H9 (cell line): ENCODE results near the gene NAMPT. TPM values are rescaled to one million over a fixed set of nuclear protein-coding genes. Genes with fewer than 3 reads are reported as not detected.

Experiments
- DNase-seq: peaks from one replicate; pipeline ENCODE4 v3.0.0-alpha.2; 2017
- H2AFZ ChIP-seq: one replicate; pipeline ENCODE4 v1.6.1; 2013; ENCODE audit warnings: mild to moderate bottlenecking, low read length, control low read depth, moderate library complexity
- H2AK5ac ChIP-seq: 2 replicates; pipeline ENCODE4 v1.6.1; 2013; ENCODE audit warnings: low read length, control low read depth, mixed read lengths; ENCODE audit not compliant: insufficient read length
- H2BK120ac ChIP-seq: one replicate; pipeline ENCODE4 v1.6.1; 2013; ENCODE audit warnings: low read depth, mild to moderate bottlenecking, low read length, control low read depth, inconsistent platforms; ENCODE audit not compliant: poor library complexity, severe bottlenecking
- H2BK12ac ChIP-seq: 2 replicates; pipeline ENCODE4 v1.6.1; 2013; ENCODE audit warnings: low read length, control low read depth, mixed read lengths, low read depth; ENCODE audit not compliant: insufficient read length
- H2BK15ac ChIP-seq: 2 replicates; pipeline ENCODE4 v1.6.1; 2013; ENCODE audit warnings: low read depth, low read length, control low read depth
- H2BK20ac ChIP-seq: one replicate; pipeline ENCODE4 v1.6.1; 2013; ENCODE audit warnings: low read depth, mild to moderate bottlenecking, low read length, control low read depth, inconsistent platforms; ENCODE audit not compliant: poor library complexity, severe bottlenecking
- H2BK5ac ChIP-seq: 2 replicates; pipeline ENCODE4 v1.6.1; 2013; ENCODE audit warnings: low read length, control low read depth, mixed read lengths; ENCODE audit not compliant: insufficient read length
- H3K14ac ChIP-seq: 2 replicates; pipeline ENCODE4 v1.6.1; 2013; ENCODE audit warnings: low read length, control low read depth; ENCODE audit not compliant: insufficient read depth
- H3K18ac ChIP-seq: 2 replicates; pipeline ENCODE4 v1.6.1; 2013; ENCODE audit warnings: low read depth, mild to moderate bottlenecking, mixed read lengths, low read length, control low read depth; ENCODE audit not compliant: insufficient read length
- H3K23ac ChIP-seq: 2 replicates; pipeline ENCODE4 v1.6.1; 2013; ENCODE audit warnings: low read length, control low read depth, mixed read lengths, low read depth; ENCODE audit not compliant: insufficient read length
- H3K23me2 ChIP-seq: 2 replicates; pipeline ENCODE4 v1.6.1; 2013; ENCODE audit warnings: low read depth, mild to moderate bottlenecking, mixed read lengths, low read length, control low read depth; ENCODE audit not compliant: insufficient read length, poor library complexity, severe bottlenecking
- H3K27ac ChIP-seq: 2 replicates; pipeline ENCODE4 v1.5.1; 2013; ENCODE audit warnings: low read length, control low read depth, mixed read lengths, low read depth; ENCODE audit not compliant: insufficient read length
- H3K27me3 ChIP-seq: 2 replicates; pipeline ENCODE4 v1.6.1; 2013; ENCODE audit warnings: low read length, control low read depth, inconsistent platforms; ENCODE audit not compliant: insufficient read depth
- H3K4ac ChIP-seq: 2 replicates; pipeline ENCODE4 v1.6.1; 2013; ENCODE audit warnings: low read depth, mild to moderate bottlenecking, control low read depth, inconsistent platforms, low read length, moderate library complexity
- H3K4me1 ChIP-seq: 2 replicates; pipeline ENCODE4 v1.6.1; 2013; ENCODE audit warnings: low read length, control low read depth, inconsistent platforms; ENCODE audit not compliant: insufficient read depth
- H3K4me2 ChIP-seq: 2 replicates; pipeline ENCODE4 v1.6.1; 2013; ENCODE audit warnings: low read length, control low read depth, mixed read lengths; ENCODE audit not compliant: insufficient read length, insufficient read depth
- H3K56ac ChIP-seq: 2 replicates; pipeline ENCODE4 v1.6.1; 2013; ENCODE audit warnings: low read depth, mild to moderate bottlenecking, mixed read lengths, low read length, control low read depth; ENCODE audit not compliant: insufficient read length
- H3K79me1 ChIP-seq: 2 replicates; pipeline ENCODE4 v1.6.1; 2013; ENCODE audit warnings: low read depth, mild to moderate bottlenecking, moderate library complexity, low read length, control low read depth, inconsistent platforms; ENCODE audit not compliant: insufficient read depth, poor library complexity, severe bottlenecking
- H3K79me2 ChIP-seq: 2 replicates; pipeline ENCODE4 v1.6.1; 2013; ENCODE audit warnings: low read length, control low read depth, inconsistent platforms; ENCODE audit not compliant: insufficient read depth
- H3K9ac ChIP-seq: 2 replicates; pipeline ENCODE4 v1.6.1; 2013; ENCODE audit warnings: low read length, control low read depth, mixed read lengths; ENCODE audit not compliant: insufficient read length; ENCODE audit errors: extremely low read depth
- H3K9me3 ChIP-seq: one replicate; pipeline ENCODE4 v1.6.1; 2013; ENCODE audit warnings: low read depth, low read length, inconsistent platforms; ENCODE audit not compliant: control insufficient read depth
- H3T11ph ChIP-seq: one replicate; pipeline ENCODE4 v1.6.1; 2013; ENCODE audit warnings: mild to moderate bottlenecking, low read length, control low read depth, inconsistent platforms
- H4K20me1 ChIP-seq: one replicate; pipeline ENCODE4 v1.6.1; 2013; ENCODE audit not compliant: control insufficient read depth, insufficient read length, insufficient read depth
- H4K5ac ChIP-seq: 2 replicates; pipeline ENCODE4 v1.6.1; 2013; ENCODE audit warnings: low read depth, mild to moderate bottlenecking, mixed read lengths, low read length, control low read depth; ENCODE audit not compliant: insufficient read length
- H4K8ac ChIP-seq: replicated peaks from 2 replicates; pipeline ENCODE4 v1.6.1; 2013; ENCODE audit warnings: low read length, control low read depth, mixed read lengths, low read depth; ENCODE audit not compliant: insufficient read length
- H4K91ac ChIP-seq: 2 replicates; pipeline ENCODE4 v1.6.1; 2013; ENCODE audit warnings: low read depth, mild to moderate bottlenecking, moderate library complexity, mixed read lengths, low read length, control low read depth; ENCODE audit not compliant: insufficient read length
- H3K27ac Mint-ChIP-seq, 3 experiments: 2 replicates in 2 of 3; 3 replicates in 1 of 3; pipeline ENCODE4 v1.8.0; 2020 to 2021; ENCODE audit warnings: mixed read lengths in 3 of 3, mild to moderate bottlenecking in 1 of 3, moderate library complexity in 1 of 3
- H3K27me3 Mint-ChIP-seq: 2 replicates; pipeline ENCODE4 v1.8.0; 2021; ENCODE audit warnings: low read depth, mild to moderate bottlenecking, moderate library complexity, mixed read lengths
- H3K36me3 Mint-ChIP-seq, 3 experiments: 2 replicates in 2 of 3; 3 replicates in 1 of 3; pipeline ENCODE4 v1.8.0; 2020 to 2021; ENCODE audit warnings: low read depth in 3 of 3, mixed read lengths in 3 of 3; ENCODE audit not compliant: insufficient read depth in 1 of 3
- H3K4me1 Mint-ChIP-seq, 2 experiments: 2 replicates each; pipeline ENCODE4 v1.8.0; 2020; ENCODE audit warnings: mixed read lengths in 2 of 2
- H3K4me3 Mint-ChIP-seq, 2 experiments: 2 replicates in 1 of 2; 3 replicates in 1 of 2; pipeline ENCODE4 v1.8.0; 2020 to 2021; ENCODE audit warnings: mild to moderate bottlenecking in 2 of 2, mixed read lengths in 2 of 2, moderate library complexity in 1 of 2
- H3K9me3 Mint-ChIP-seq, 2 experiments: 2 replicates in 1 of 2; 3 replicates in 1 of 2; pipeline ENCODE4 v1.8.0; 2020; ENCODE audit warnings: mild to moderate bottlenecking in 2 of 2, mixed read lengths in 2 of 2, moderate library complexity in 1 of 2
- WGBS: extraction: QIAGEN DNeasy Blood & Tissue Kit; methylation state at CpG from one replicate; pipeline ENCODE4 v1.1.7; 2013; ENCODE audit warnings: missing lambda C conversion rate, low lambda C conversion rate, mixed read lengths; ENCODE audit not compliant: insufficient read length; ENCODE audit errors: extremely low coverage; 5-methylcytosine and 5-hydroxymethylcytosine counted together
- total RNA-seq: library from RNA; stranded (reverse); gene quantifications from 2 replicates; pipeline ENCODE4 v1.2.1, GENCODE V29; 2021
- TF ChIP-seq, protein P1 (sequence below): fragments of 200-600 bp; sonication (generic); conservative IDR thresholded peaks from 3 replicates; pipeline ENCODE4 v1.8.0; 2021; ENCODE audit warnings: antibody characterized with exemption, mild to moderate bottlenecking

Gene NAMPT
- total RNA-seq, 1 experiment from 2014 or later: 83.5 TPM

GRCh38 chr7:106269254-106269961 is 15.4 kb downstream of the NAMPT start:
- Histone ChIP-seq H3K23me2 (no peaks in the 10 kb centered on the region), H2AK5ac (no peak overlapping the region), H3K56ac (no peak overlapping the region), H2BK20ac (no peak overlapping the region), H3K27me3 (no peaks in the 10 kb centered on the region), H2BK15ac (no peak overlapping the region), H2BK120ac (no peak overlapping the region), H3K4me1 (no peaks in the 10 kb centered on the region), H3K9me3 (no peaks in the 10 kb centered on the region), H2BK5ac (no peak overlapping the region), H3K18ac (no peak overlapping the region), H3K14ac (no peak overlapping the region), H3K4me2 (no peak overlapping the region), H4K91ac (no peak overlapping the region), H3K79me2 (no peaks in the 10 kb centered on the region), H3K23ac (no peak overlapping the region), H2BK12ac (no peak overlapping the region), H2AFZ (no peak overlapping the region), H4K8ac (no peak overlapping the region), H3K9ac (no peak overlapping the region), H3K79me1 (no peaks in the 10 kb centered on the region), H4K5ac (no peak overlapping the region), H3K27ac (no peak overlapping the region), H3K4ac (no peak overlapping the region), H3T11ph (no peak overlapping the region), H4K20me1 (no peaks in the 10 kb centered on the region)
- peaks cover 16 to 78% (median 70%) of the 10 kb centered on the region in 3 experiments; a peak in 6 of 7 replicates for H3K36me3 Mint-ChIP-seq
- no peak overlapping the region for H3K4me3 Mint-ChIP-seq
- DNase-seq: no peak
- TF ChIP-seq, protein P1, sequence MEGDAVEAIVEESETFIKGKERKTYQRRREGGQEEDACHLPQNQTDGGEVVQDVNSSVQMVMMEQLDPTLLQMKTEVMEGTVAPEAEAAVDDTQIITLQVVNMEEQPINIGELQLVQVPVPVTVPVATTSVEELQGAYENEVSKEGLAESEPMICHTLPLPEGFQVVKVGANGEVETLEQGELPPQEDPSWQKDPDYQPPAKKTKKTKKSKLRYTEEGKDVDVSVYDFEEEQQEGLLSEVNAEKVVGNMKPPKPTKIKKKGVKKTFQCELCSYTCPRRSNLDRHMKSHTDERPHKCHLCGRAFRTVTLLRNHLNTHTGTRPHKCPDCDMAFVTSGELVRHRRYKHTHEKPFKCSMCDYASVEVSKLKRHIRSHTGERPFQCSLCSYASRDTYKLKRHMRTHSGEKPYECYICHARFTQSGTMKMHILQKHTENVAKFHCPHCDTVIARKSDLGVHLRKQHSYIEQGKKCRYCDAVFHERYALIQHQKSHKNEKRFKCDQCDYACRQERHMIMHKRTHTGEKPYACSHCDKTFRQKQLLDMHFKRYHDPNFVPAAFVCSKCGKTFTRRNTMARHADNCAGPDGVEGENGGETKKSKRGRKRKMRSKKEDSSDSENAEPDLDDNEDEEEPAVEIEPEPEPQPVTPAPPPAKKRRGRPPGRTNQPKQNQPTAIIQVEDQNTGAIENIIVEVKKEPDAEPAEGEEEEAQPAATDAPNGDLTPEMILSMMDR: no peak
- WGBS: no CpG with 5 or more reads among the region's 4 CpGs
- H3K9me3 Mint-ChIP-seq: no peaks in the 10 kb centered on the region
- no peak overlapping the region for H3K27ac Mint-ChIP-seq
- no peaks in the 10 kb centered on the region for H3K4me1 Mint-ChIP-seq
- H3K27me3 Mint-ChIP-seq: no peaks in the 10 kb centered on the region
